ENCODE results near the gene SLC1A7.

Gene SLC1A7

DNA sequence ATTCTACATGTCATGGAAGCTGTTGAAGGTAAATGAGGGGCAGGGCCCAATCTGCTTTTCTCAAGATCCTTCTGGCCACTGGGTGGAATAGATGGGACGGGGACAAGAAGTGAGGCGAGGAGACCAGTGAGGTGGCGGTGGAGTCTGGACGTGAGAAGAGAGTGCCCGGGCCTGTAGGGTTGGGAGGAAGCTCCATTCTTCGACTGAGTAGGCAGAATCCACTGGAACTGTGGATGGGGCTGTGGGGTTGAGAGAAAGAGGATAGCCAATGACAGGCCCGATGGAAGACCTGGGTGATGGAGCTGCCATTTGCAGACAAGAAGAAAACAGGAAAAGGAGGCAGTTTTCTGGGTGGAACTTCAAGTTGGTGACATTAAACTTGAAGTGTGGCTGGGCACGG is 10.3 kb downstream of the SLC1A7 start:
- no peak for DNase-seq

DNA sequence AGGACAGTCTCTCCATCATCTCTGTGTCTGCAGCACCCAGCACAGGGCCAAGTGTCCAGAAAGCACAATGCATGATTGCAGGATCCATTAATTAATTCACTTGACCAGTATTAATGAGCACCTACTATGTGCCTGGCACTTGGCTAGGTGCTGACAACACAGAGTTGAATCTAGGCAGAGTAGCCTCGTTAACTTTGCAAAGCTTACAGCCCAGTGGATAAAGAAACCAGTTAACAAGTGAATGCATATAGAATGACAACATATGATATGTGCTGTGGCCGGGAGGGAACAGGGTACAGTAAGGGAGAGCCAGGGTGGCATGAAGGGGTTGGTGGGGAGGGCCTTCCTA is 10.9 kb downstream of the SLC1A7 start:
- DNase-seq, result no peak

DNA sequence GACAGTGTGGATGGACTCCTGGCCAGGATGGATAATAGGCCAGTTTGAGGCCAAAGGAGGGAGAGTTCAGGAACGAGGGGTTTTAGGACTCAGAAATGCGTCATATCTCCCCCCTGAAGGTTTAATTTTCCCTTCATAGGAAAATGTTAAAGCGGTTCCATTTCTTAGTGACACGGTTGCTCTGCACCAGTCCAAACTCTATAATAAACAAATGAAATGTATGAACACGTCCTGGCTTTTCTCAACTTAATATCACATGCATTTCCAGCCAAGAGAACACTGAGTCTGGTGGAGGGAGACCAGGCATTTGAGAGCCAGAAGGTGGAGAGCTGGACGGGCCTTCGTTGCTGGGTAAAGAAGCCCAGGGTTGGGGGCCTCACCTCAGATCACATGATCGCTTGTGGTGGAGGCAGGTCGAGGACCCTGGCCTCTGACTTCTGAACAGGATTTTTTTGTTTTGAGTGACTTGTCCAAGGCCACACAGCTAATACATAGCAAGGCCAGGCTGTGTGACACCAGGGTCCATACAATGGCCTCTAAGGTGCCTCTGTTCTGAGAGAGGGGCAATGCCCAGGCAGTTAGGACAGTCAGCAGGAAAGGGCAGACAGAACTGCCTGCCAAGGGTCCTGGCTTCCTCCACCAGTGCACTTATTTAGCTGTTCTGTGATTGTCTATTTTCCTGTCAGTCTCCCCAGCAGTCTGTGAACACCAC is 11.4 kb downstream of the SLC1A7 start:
- no peak for DNase-seq

DNA sequence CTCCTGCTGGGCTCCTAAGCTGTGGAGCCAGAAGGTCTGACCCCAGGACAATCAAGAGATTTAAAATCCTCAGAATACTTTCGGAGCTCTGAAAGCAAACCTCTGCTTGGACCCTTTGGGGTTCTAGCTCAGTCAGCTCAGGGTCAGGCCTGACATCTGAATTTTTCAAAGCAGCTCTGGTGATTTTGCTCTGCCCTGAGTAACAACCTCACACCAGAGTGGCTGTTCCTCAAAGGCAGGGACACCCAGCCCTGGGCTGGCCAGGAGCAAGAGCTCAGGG is 11.9 kb downstream of the SLC1A7 start:
- no peak for DNase-seq

- no peak for DNase-seq
These were observed 12.4 kb downstream of the SLC1A7 start for GRCh38 chr1:53129891-53130597.

DNA sequence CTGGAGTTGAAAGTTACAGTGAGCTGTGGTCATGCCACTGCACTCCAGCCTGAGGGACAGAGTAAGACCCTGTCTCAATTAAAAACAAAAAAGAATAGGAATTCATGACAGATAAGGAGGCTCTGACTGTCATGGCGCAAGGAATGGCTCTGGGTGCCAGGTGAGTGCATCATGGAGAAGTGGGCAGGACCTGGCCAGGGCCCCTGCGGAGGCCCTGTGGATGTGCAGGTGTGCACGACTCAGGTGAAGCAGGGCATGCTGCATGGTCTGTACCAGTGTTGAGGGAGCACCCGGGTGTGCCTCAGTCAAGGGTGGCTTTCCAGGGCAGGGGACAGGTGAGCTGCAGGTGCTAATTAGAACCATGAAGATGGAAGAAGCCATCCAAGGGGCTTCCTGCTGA is 14.0 kb downstream of the SLC1A7 start:
- no peak for DNase-seq

- DNase-seq, result no peak
These were observed 14.9 kb downstream of the SLC1A7 start for GRCh38 chr1:53127546-53127945.

GRCh38 chr1:53126495-53126894 is 15.9 kb downstream of the SLC1A7 start:
- no peak for DNase-seq

DNA sequence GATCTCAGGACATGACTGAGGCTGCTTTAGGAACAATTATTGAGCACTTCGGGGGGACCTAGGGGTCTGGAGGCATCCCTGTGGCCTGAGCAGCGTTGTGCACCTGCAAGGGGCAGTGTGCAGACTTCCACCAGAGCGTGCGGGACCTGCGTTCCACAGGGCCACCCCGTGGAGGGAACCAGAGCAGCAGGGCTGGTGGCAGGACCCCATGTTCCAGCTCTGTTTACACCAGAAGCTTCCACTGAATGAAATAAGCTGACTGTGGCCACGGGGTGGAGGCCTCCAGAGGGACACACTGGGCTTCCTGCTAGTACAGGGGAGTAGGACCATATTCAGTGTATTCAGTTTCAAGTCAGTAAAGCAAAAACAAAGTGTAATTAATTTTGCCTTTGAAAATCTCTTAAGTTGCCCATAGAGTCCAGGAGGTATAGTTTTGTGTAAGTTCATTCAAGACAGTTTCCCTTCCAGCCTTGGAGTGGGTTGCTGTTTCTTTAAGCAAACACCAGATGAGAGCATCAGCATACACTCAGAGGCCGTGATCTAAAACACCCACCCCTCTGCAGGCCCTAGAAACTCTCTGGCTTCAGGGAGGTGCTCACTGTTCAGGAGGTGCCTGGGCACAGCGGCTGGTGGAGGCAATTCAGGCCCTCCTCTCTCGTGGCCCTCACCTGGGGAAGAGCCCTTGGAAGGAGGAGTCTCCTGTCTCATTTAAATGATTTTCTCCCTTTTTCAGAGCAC is 16.6 kb downstream of the SLC1A7 start:
- DNase-seq, result no peak

DNA sequence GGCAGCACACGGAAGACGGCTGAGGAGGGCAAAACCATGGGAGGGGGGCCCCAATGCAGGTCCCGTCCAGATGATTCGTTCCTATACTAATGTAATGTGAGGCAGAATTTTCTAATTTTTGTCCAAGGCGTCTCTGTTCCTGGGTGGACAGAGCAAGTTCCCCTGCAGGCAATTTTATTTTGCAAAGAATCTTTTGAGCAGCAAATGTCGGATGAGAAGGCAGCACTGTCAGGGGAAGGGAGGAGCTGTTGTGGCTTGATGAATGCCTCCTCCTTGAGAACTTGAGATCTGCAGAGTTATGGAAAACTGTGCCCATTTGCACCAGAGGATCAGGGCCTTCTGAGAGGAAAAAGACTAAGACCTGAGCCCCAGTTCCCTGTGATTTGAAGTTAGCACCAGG is 17.3 kb downstream of the SLC1A7 start:
- no peak for DNase-seq

DNA sequence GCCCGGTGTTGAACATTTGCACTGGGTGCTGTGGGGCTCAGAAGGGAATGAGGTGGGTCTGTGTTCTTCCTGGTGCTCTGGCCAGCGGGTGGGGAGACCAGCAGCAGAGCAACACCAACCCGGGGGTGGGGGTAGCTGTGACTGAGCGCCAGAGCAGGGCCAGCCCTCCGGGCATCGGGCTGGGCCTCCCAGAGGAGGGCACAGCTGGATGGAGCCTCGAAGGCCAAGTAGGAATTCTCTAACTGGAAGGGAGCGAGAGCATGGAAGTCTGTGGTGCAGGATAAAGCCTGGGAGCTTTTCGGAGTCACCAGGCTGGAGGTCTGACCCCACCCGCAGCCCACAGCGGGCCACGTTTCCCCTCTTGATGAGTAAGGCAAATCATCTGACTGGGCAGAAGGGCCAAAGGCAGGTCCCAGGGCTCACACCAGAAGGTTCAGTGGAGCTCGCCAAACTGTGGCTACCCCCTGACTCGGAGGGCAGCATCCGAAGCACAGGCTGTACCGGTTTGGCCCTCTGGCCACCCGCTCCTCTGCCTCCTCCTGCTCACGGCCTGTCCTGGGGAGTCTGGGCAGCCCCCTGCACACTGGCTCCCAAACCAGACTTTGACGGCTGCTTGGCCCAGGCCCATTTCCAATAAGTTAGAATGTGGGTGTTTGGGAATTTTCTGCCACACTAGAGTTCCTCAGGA is 18.8 kb downstream of the SLC1A7 start:
- DNase-seq, result no peak

DNA sequence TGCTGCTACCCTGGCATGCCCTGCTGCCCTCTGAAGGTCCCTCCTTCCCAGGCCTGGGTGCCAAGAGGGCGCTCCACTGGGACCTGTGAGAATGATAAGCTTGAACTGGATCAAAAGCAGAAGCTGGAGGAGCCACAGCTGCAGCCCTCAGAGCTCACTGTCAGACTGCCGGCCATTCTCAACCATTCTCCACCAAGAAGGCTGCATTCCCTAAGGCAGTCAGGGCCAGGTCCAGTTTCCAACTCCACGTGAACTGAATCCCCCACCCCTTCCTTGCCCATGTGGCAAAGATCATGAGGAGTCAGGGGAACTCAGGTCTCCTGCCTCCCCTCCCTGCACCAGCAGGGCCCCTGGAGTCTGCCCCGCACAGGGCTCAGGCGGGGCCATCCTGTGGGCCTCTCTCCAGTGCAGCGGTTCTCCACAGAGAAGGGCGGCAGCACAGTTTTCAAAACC is 19.5 kb downstream of the SLC1A7 start:
- no peak for DNase-seq

GRCh38 chr1:53122201-53122885 is 20.1 kb downstream of the SLC1A7 start:
- DNase-seq, result no peak

GRCh38 chr1:53121319-53122172 is 20.9 kb downstream of the SLC1A7 start:
- no peak for DNase-seq

GRCh38 chr1:53120659-53121058 is 21.8 kb downstream of the SLC1A7 start:
- DNase-seq, result no peak

- DNase-seq, result no peak
These were observed 24.6 kb downstream of the SLC1A7 start for GRCh38 chr1:53117836-53118235.

GRCh38 chr1:53116933-53117600 is 25.4 kb downstream of the SLC1A7 start:
- DNase-seq, result no peak

- DNase-seq, result no peak
These were observed 26.1 kb downstream of the SLC1A7 start for GRCh38 chr1:53116307-53116810.

GRCh38 chr1:53115403-53116306 is 26.8 kb downstream of the SLC1A7 start:
- no peak for DNase-seq

All from KG1 (cell line).